Measurements from ENCODE around the gene PTCH1.

PTCH1 gene

DNA sequence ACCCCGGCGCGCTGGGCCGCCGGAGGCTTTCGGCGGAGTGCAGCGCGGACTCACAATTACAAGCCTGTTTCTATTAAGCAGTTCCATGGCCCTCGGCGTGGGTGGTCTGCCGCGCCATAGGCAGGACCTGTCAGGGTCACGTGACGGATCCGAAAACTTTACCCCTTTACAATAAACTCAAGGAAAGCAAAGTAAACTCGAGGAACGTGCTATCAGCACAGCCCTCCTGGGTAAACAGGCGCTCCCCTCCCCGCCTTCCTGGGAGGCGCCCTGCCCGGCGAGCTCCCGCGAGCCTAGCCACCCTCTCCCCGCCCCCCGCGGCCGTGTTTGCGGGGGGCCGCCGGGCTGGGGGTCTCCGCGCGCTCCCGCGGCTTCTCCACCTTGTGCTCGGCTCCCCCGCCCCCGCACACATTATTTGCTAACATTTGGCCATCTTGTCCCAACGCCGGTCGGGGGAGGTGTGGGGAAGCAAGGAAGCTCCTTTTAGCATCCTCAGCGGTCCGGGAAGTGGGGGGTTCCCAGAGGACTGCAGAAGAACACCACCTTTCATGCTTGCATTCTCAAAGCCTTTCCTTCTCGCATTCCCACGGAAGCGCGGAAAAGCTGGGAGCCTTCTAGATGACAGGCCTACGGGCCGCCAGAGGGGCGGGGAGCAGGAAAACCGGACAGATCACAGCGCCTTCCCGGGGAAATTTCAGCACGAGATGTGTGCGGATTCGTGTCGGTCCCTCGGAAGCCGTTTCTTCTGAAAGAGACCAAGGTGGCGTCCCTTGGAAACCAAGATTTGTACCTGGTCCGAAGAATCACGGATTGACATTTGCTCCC lies at the start of gene PTCH1:
Gene PTCH1 (minus strand): TSS at position 238 of the 825 bp plus-strand sequence.
- DNase-seq: no peak

- no peak for DNase-seq
Observed at GRCh38 chr9:95565982-95566381, 49.2 kb upstream of the PTCH1 start.

DNA sequence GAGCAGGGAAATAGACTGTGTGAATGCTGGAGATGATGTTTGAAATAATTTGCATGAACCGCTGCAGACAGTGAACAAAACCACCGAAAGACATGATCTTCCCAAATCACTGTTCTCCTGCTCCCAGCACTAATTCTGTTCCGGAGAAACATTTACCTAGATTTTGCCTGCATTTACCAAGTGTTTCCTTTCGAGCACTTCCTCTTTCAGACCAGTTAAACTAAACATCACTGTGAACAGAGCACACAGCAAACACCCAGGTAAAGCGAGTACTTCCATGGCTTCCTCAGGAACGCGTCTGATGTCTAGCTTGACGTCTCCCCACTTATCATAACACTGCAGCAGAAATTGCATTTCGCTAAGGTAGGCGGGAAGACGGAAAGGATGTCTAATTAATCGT lies 45.1 kb upstream of the PTCH1 start:
- no peak for DNase-seq

DNA sequence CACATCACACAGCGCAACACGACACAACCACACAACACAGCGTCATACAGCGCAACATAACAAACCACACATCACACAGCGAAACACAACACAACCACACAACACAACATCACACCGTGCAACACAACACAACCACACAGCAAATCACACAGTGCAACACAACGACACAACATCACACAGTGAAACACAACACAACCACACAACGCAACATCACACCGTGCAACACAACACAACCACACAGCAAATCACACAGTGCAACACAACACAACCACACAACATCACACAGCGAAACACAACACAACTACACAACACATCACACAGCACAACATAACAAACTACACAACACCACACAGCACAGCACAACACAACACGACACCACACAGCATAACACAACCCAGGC lies 40.4 kb upstream of the PTCH1 start:
- DNase-seq: no peak

- no peak for DNase-seq
Observed at GRCh38 chr9:95556521-95556920, 39.8 kb upstream of the PTCH1 start.

GRCh38 chr9:95552814-95553546 lies 36.2 kb upstream of the PTCH1 start:
- DNase-seq: no peak

- DNase-seq: no peak
Observed at GRCh38 chr9:95552255-95552654, 35.5 kb upstream of the PTCH1 start.

GRCh38 chr9:95551406-95551805 lies 34.6 kb upstream of the PTCH1 start:
- DNase-seq: no peak

GRCh38 chr9:95545831-95546567 lies 29.2 kb upstream of the PTCH1 start:
- DNase-seq: no peak

DNA sequence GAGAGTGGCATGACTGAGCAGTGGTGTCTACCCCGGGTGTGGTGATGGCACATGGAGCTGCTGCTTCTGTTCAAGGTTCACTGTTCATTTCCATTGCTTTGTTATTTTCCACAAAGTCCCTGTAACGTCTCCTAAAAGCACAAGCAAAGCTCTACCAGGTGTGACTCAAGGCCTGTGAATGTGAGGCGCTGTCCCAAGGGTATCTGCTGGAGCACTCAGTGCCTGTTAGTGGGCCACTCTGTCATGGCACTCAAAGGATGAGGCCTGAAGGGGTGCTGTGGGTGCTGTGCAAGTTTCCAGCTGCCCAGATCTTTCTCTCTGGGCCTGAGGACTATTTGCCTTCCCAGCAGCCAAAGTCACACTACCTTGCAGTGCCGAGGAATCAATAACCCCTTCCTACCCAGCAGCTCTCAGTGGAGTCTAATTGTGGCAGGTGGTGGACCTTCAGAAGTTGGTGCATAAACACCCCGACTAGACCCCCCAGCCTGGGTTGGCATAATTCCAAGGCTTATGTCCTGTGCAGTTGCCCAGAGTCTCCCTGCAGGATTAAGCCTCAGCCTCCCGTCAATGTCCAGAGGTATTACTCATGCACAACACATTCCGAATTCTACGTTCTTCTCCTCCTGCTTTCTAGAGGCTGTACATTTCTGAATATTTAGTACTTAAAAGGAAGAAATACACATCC lies 17.4 kb upstream of the PTCH1 start:
- no peak for DNase-seq

- DNase-seq: no peak
Observed at GRCh38 chr9:95529910-95530309, 13.1 kb upstream of the PTCH1 start.

GRCh38 chr9:95528908-95529502 lies 12.2 kb upstream of the PTCH1 start:
- DNase-seq: no peak

DNA sequence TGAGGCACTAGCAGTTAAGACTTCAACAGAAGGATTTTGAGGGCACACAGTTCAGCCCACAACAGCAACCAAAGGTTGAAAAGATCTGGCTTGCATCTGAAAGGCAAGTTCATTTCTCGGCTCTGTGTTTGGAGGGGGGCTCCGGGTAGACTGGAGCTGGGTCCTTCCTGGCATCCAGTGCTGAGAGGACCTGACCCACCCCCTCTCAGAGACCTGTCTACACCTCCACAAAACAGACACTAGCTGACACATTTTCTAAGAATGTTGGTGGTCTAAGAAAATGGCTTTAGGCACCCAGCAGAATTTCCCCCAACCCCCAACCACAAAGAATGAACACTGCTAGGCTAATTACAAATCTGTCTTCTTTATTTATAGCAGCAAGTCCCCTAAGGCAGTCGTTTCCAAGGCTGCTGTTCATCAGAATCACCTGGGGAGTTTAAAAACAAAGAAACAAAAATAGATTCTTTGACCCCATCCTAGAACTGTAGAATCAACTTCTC lies 6.2 kb upstream of the PTCH1 start:
- DNase-seq: no peak

DNA sequence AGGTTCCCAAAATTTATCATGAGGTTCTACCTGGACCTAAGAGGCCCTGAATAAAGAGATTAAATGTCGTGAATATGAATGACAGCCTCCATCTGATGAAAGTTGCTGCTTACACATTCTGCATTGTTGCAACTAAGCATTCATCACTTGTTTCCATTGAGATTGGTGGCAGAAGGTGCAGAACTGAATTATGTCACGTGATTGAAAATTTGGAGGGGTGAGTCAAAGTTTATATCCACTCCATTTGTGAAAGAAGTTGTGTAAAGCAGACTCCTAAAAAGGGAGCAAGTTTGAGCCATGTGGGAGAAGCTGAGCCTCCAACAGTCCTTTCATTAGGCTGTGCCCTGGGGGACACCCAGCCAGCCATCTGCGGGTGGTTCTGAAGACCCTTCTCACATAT lies 4.9 kb upstream of the PTCH1 start:
- DNase-seq: no peak

DNA sequence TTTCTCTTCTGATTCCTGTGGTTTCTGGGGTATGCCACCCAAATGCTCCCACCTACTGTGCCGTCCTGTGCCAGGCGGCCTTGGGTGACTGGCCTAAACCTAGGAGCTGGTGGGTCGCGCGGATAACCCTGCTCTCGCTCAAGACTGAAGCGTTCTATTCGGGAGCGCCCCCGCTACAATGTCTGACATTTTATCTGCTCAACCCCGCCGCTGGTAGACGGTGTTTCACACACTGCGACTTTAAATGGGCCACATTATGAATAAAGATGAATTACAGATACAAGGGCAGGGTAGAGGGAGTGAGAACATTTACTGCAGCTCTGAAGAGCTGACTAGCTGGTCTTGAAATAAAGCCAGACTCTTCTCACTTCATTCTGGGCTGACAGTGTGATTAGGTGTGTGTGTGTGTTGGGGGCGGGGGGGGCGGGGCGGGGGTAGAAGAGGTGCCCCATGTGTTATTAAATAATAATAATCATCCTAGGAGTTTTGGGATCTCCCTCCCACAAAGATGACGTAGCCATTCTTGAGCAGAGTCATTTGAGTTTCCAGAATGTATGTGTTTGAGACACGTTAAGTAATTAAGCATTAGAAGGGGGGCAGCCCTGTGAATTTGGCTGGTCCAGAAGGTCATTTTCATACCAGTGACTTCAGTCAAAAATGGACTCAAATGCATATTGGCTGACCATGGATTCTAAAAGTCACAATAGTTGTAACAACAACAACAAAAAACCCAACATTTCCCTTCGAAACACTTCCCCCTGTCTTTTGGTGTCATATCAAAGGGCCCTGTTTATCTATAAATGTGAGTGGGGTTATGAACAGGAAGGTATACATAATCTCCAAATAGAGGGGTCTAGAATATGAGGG lies 1.0 kb upstream of the PTCH1 start:
- no peak for DNase-seq

DNA sequence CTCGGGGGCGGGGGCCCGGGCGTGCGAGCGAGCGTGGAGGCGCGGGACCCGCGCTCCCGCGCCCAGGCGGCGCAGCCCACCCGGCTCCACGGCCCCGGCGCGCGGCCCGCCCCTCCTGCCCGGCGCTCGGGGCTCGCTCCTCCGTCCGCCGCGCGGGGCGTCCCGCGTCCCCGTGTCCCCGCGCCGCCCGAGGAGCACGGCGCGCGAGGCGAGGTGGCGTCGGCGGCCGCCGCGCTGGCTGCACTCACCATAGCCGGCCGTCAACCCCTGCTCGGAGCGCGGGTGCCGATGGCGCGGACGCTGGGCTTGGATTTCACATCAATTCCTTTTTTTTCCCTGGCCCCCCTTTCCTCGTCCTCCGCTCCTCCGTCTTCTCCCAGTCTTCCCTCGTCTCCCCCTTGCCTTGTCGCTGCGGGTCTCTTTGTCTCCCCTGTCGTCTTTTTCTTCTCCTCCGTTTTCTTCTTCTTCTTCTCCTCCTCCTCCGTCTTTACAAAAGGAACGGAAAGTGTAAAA lies 494 bp downstream of the PTCH1 start:
- no peak for DNase-seq

DNA sequence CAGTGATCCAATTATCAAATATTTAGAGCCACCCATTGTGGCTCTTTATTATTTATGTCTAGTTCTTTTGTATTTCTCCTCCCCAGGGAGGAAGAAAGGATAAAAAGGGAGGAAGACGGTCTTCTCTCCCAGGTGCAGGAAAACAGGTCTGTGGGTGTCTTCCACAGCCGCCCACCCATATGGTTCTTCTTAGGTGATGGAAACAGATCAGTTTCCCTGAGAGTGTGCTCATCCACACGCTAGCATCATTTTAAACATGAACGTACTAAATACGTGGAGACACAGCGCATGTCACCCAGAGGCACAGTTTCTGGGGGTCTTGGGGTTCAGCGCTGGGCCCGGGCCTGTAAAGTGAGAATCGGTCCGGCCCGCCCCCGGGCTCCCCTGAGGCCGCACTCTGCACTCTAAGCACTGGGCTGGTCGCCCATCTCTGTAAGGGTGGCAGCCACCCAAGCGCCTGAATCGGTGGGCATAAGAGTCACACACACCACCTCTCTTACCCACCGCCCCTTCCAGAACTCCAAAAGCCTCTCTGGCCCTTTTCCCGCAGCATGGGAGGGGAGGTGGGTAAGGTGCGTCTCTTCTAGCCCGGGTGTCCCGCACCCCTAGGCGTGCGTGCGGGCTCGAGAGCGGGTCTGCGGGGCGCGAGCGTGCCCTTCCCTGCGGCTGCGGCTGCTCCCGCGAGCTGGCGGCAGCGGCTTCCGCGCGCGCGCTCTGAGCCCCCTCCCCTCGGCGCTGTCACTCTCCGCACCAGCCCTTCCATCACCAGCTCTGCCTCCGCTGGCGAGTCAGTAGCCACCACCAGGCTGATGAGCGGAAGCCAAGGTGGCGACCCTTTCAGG lies 1.3 kb downstream of the PTCH1 start:
- peak; percentile 12 to 59 for DNase-seq

DNA sequence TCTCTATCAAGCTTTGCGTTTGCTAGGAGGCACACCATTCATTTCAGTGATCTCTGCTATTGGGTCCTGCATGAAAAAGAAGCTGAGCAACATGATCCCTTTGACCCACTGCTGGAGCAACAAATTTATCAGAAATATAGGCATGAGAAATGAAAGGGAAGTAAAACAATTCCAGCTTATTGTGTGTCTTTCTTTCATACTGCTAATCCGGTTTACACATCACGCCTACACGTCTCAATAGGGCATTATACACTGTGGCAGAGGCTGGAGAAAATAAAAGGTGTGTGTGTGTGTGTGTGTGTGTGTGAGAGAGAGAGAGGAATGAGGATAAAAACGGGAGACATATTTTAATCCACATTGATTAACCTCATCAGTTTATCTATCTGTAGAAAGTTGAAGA lies 2.4 kb downstream of the PTCH1 start:
- no peak for DNase-seq

DNA sequence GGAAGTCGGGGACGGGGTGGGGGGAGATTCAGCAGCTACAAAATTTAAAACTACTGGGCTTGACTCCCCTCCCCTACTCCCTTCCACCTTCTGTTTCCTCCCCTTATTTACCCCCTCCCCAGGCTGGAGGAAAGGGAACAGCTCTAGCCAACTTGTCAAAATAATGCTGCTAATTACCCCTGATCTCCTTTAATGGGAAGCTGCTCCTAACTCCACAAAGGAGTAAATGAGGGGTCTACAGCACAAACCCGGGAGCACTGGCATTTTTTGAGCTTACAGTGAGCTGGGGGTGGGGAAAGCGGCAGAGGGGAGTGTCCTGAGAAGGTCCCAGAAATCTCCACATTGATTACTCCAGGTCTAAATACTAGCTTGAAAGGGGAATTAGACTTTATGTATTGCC lies 3.1 kb downstream of the PTCH1 start:
- no peak for DNase-seq

DNA sequence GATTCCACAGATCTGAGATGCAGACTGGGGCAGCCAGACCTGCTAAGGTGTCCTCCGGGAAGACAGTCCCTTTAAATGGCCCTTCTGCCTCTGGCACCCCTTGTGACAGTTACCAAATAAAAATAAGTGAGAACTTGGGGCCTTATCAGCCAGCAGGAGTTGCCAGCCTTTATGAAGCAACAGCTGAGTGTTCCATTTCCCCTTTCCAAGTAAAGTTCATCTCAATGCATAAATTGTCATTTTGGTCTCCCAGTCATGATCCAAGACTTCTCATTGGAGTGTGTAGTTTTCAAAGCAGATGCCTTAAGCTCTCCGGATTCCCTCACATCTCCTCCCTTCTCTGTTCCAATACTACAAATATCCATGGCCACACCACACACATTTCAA lies 4.1 kb downstream of the PTCH1 start:
- no peak for DNase-seq
